Measurements from ENCODE around the gene S100PBP. TPM values are rescaled to one million over a fixed set of nuclear protein-coding genes. Genes with fewer than 3 reads are reported as not detected.

Gene S100PBP
- total and polyA plus RNA-seq, 2 of the 13 experiments (the other 11 are each of a cell fraction or from before 2014, with no cell fraction given) = 20.4 to 26.1 TPM

- H3K9ac ChIP-seq (ENCODE audit: insufficient read depth, low read depth, low read length) = no peak overlapping the region
- CTCF ChIA-PET (ENCODE audit: low intra/inter-chr PET ratio, low total read pairs) = no interaction called here
- H4K20me1 ChIP-seq (ENCODE audit: insufficient read depth, low read length) = peaks cover 5% of the 10 kb centered on the region
- H3K27ac ChIP-seq (ENCODE audit: extremely low read length, insufficient read depth, low read length) = no peak overlapping the region
- intact Hi-C loops (cut with micrococcal nuclease; ENCODE audit: unreplicated experiment) (no loop called here), in situ Hi-C loops (cut with HindIII; ENCODE audit: extremely low pct_ligation_motif_present, low pct_unique_long_range_greater_than_20kb) (no loop called here)
- peaks cover 0 to 19% of the 10 kb centered on the region in 2 experiments; a peak in 3 of 5 replicates for H3K27me3 ChIP-seq (ENCODE audit: control insufficient read depth in 1 of 2, insufficient read depth in 2 of 2, low read length in 2 of 2)
- DNase-seq (ENCODE audit: low spot score) (no peak), FAIRE-seq (no peak), ATAC-seq (no peak)
- no peak overlapping the region for H3K4me3 ChIP-seq (replicated peaks in 1 of 3; ENCODE audit: insufficient read depth in 1 of 3, low read depth in 2 of 3, low read length in 3 of 3)
- peaks cover 21% of the 10 kb centered on the region for H3K4me1 ChIP-seq (ENCODE audit: insufficient read depth, low read length)
- WGBS (ENCODE audit: low lambda C conversion rate) = 78% methylated on average over 8 of the region's 9 CpGs
- H3K4me2 ChIP-seq (ENCODE audit: low read depth, low read length) = no peak overlapping the region
- POLR2A ChIA-PET = no interaction called here
- H3K9me3 ChIP-seq (ENCODE audit: low read length) = no peaks in the 10 kb centered on the region
- no TSS peak for BruUV-seq (replicated peaks)
- no peak overlapping the region for H2AFZ ChIP-seq (ENCODE audit: low read length)
- H3K79me2 ChIP-seq (ENCODE audit: insufficient read depth, low read length) = no peaks in the 10 kb centered on the region
- TF ChIP-seq HCFC1 (IDR thresholded peaks at IDR 0.05; ENCODE audit: low read depth, low read length) = no peak
- no peak for TF ChIP-seq AGO2 (optimal IDR thresholded peaks at IDR 0.05; ENCODE audit: low read depth, low read length)
- no peak for TF ChIP-seq KLF13 (CRISPR knock-in tag; IDR thresholded peaks at IDR 0.05)
- TF ChIP-seq RXRB (CRISPR knock-in tag; IDR thresholded peaks at IDR 0.05; ENCODE audit: borderline replicate concordance) = no peak
- H3K36me3 ChIP-seq (replicated peaks in 1 of 2; ENCODE audit: control insufficient read depth in 1 of 2, insufficient read depth in 2 of 2, low read length in 2 of 2) = no peaks in the 10 kb centered on the region
These were observed 51.5 kb downstream of the S100PBP start for GRCh38 chr1:32868806-32869455.

- ATAC-seq = peak; percentile 60
- WGBS (ENCODE audit: low lambda C conversion rate) = 3% methylated on average over 8 of the region's 16 CpGs
- no TSS peak for BruUV-seq (replicated peaks)
- 0 out of 2 replicates have a peak, but pooled peaks have one; percentile 29 for TF ChIP-seq KDM3A (CRISPR knock-in tag; IDR thresholded peaks at IDR 0.05; ENCODE audit: low read depth)
- TF ChIP-seq ZNF589 (CRISPR knock-in tag; conservative IDR thresholded peaks at IDR 0.05) = no peak
- TF ChIP-seq RFX1 (IDR thresholded peaks at IDR 0.05) = no peak
- TF ChIP-seq ZNF572 (CRISPR knock-in tag; IDR thresholded peaks at IDR 0.05) = no peak
- TF ChIP-seq ZGPAT (CRISPR knock-in tag; IDR thresholded peaks at IDR 0.05) = no peak
- no peak for TF ChIP-seq ZNF598 (CRISPR knock-in tag; IDR thresholded peaks at IDR 0.05; ENCODE audit: borderline replicate concordance)
- no peak for TF ChIP-seq EEA1 (CRISPR knock-in tag; IDR thresholded peaks at IDR 0.05; ENCODE audit: borderline replicate concordance)
- TF ChIP-seq HOXA5 (CRISPR knock-in tag; IDR thresholded peaks at IDR 0.05) = no peak
- no peak for TF ChIP-seq ZBTB25 (CRISPR knock-in tag; IDR thresholded peaks at IDR 0.05)
- 0 out of 2 replicates have a peak, but pooled peaks have one; percentile 36 for TF ChIP-seq ZNF292 (CRISPR knock-in tag; IDR thresholded peaks at IDR 0.05; ENCODE audit: borderline replicate concordance, low read depth)
- 0 out of 2 replicates have a peak, but pooled peaks have one; percentile 18 for TF ChIP-seq ZNF777 (CRISPR knock-in tag; IDR thresholded peaks at IDR 0.05)
- no peak for TF ChIP-seq ZNF3 (CRISPR knock-in tag; IDR thresholded peaks at IDR 0.05)
- no peak for TF ChIP-seq ZNF263 (CRISPR knock-in tag; IDR thresholded peaks at IDR 0.05)
These were observed 52.6 kb downstream of the S100PBP start for GRCh38 chr1:32869923-32870614.

More at GRCh38 chr1:32869923-32870614, 52.6 kb downstream of the S100PBP start:
- H2AFZ ChIP-seq (ENCODE audit: low read length) = no peak overlapping the region
- peak overlapping the region; percentile 41; the same call in 1 of the 2 replicates for H3K9ac ChIP-seq (ENCODE audit: insufficient read depth, low read depth, low read length)
- H3K36me3 ChIP-seq (replicated peaks in 1 of 2; ENCODE audit: control insufficient read depth in 1 of 2, insufficient read depth in 2 of 2, low read length in 2 of 2) = no peaks in the 10 kb centered on the region
- no peaks in the 10 kb centered on the region for H3K9me3 ChIP-seq (ENCODE audit: low read length)
- ChIA-PET POLR2A (no interaction called here), CTCF (ENCODE audit: low intra/inter-chr PET ratio, low total read pairs) (no interaction called here)
- DNase-seq (ENCODE audit: low spot score) (no peak), FAIRE-seq (no peak)
- H4K20me1 ChIP-seq (ENCODE audit: insufficient read depth, low read length) = peaks cover 5% of the 10 kb centered on the region
- H3K4me1 ChIP-seq (ENCODE audit: insufficient read depth, low read length) = peaks cover 21% of the 10 kb centered on the region
- peaks cover 0 to 19% of the 10 kb centered on the region in 2 experiments; a peak in 3 of 5 replicates for H3K27me3 ChIP-seq (ENCODE audit: control insufficient read depth in 1 of 2, insufficient read depth in 2 of 2, low read length in 2 of 2)
- intact Hi-C loops (cut with micrococcal nuclease; ENCODE audit: unreplicated experiment) = loop anchor here (5.0 to 10.0 kb wide), 3 partner anchors 53 to 348 kb away; partner anchors contain the start of genes S100PBP and YARS1
- peak overlapping the region; percentile 52 to 64 (median 59) for H3K4me3 ChIP-seq (replicated peaks in 1 of 3; ENCODE audit: insufficient read depth in 1 of 3, low read depth in 2 of 3, low read length in 3 of 3)
- H3K79me2 ChIP-seq (ENCODE audit: insufficient read depth, low read length) = no peaks in the 10 kb centered on the region
- in situ Hi-C loops (cut with HindIII; ENCODE audit: extremely low pct_ligation_motif_present, low pct_unique_long_range_greater_than_20kb) = loop anchor here (10.0 kb wide), 1 partner anchor 45 kb away; no protein-coding TSS in a partner anchor
- peak overlapping the region; percentile 87 for H3K4me2 ChIP-seq (ENCODE audit: low read depth, low read length)
- H3K27ac ChIP-seq (ENCODE audit: extremely low read length, insufficient read depth, low read length) = no peak overlapping the region
